GM23248 (cell line): ENCODE results near the gene TCEANC2. TPM values are rescaled to one million over a fixed set of nuclear protein-coding genes. Genes with fewer than 3 reads are reported as not detected.
A peak's percentile ranks its signal among the peaks of the same experiment; 100 is the strongest.

Experiments used
- DNase-seq: peaks from one replicate; pipeline ENCODE4 v3.0.0-alpha.2; 2015
- H2AFZ ChIP-seq: fragments of 200-600 bp; sonication (generic); 2 replicates; pipeline ENCODE4 v1.6.1; 2016; ENCODE audit warnings: antibody characterized with exemption
- H3F3A ChIP-seq: fragments of 200-600 bp; sonication (generic); 2 replicates; pipeline ENCODE4 v1.6.1; 2016; ENCODE audit warnings: mild to moderate bottlenecking, antibody characterized with exemption, mixed run types; ENCODE audit not compliant: insufficient read depth
- H3K27ac ChIP-seq: fragments of 200-600 bp; sonication (generic); 2 replicates; pipeline ENCODE4 v1.5.1; 2016; ENCODE audit warnings: mild to moderate bottlenecking
- H3K27me3 ChIP-seq: fragments of 200-600 bp; sonication (generic); replicated peaks from 2 replicates; pipeline ENCODE4 v1.6.1; 2016; ENCODE audit warnings: mild to moderate bottlenecking; ENCODE audit not compliant: insufficient read depth
- H3K36me3 ChIP-seq: fragments of 200-600 bp; sonication (generic); 2 replicates; pipeline ENCODE4 v1.6.1; 2016; ENCODE audit warnings: low read depth, mild to moderate bottlenecking
- H3K4me1 ChIP-seq: fragments of 200-600 bp; sonication (generic); 2 replicates; pipeline ENCODE4 v1.6.1; 2016; ENCODE audit warnings: mild to moderate bottlenecking; ENCODE audit not compliant: insufficient read depth
- H3K4me2 ChIP-seq: fragments of 200-600 bp; sonication (generic); one replicate; pipeline ENCODE4 v1.6.1; 2016; ENCODE audit warnings: mild to moderate bottlenecking; ENCODE audit not compliant: unreplicated experiment
- H3K4me3 ChIP-seq: fragments of 200-600 bp; sonication (generic); 2 replicates; pipeline ENCODE4 v1.5.1; 2016; ENCODE audit warnings: mild to moderate bottlenecking
- H3K79me2 ChIP-seq: fragments of 200-600 bp; sonication (generic); 2 replicates; pipeline ENCODE4 v1.6.1; 2016; ENCODE audit warnings: mild to moderate bottlenecking; ENCODE audit not compliant: insufficient read depth
- H3K9ac ChIP-seq: fragments of 200-600 bp; sonication (generic); 2 replicates; pipeline ENCODE4 v1.6.1; 2016; ENCODE audit warnings: mild to moderate bottlenecking
- H3K9me2 ChIP-seq: fragments of 200-600 bp; sonication (generic); 2 replicates; pipeline ENCODE4 v1.6.1; 2016; ENCODE audit warnings: mixed run types, mild to moderate bottlenecking, moderate library complexity; ENCODE audit not compliant: insufficient read depth
- H3K9me3 ChIP-seq: fragments of 200-600 bp; sonication (generic); one replicate; pipeline ENCODE4 v1.6.1; 2017; ENCODE audit warnings: low read depth
- H4K20me1 ChIP-seq: fragments of 200-600 bp; sonication (generic); 2 replicates; pipeline ENCODE4 v1.6.0; 2016; ENCODE audit not compliant: insufficient read depth
- EZH2 ChIP-seq: fragments of 200-600 bp; sonication (generic); IDR thresholded peaks from 2 replicates; pipeline ENCODE4 v1.6.1; 2018; ENCODE audit warnings: antibody characterized with exemption, mild to moderate bottlenecking; ENCODE audit not compliant: insufficient read depth, poor library complexity, severe bottlenecking
- EZH2phosphoT487 ChIP-seq: fragments of 200-600 bp; sonication (generic); IDR thresholded peaks from 2 replicates; pipeline ENCODE4 v1.6.1; 2018; ENCODE audit warnings: antibody characterized with exemption, moderate library complexity, mild to moderate bottlenecking, low read depth; ENCODE audit not compliant: insufficient read depth
- WGBS, 2 experiments: methylation state at CpG; one replicate each; pipeline ENCODE4 v1.1.6; 2015 to 2017; ENCODE audit warnings: low lambda C conversion rate in 2 of 2, low coverage in 1 of 2; ENCODE audit errors: missing lambda C conversion rate in 2 of 2; 5-methylcytosine and 5-hydroxymethylcytosine counted together
- in situ Hi-C: fragments of 300-500 bp; cut with MboI; formaldehyde crosslinking; loops from 2 replicates; pipeline ENCODE4 v1.15.0; 2020
- polyA plus RNA-seq: library from polyadenylated mRNA; unstranded; fragments of >200 nt; fragmentation: Nextera tagmentation; extraction: Ambion mirVana; gene quantifications from 2 replicates; pipeline ENCODE4 v1.2.1, GENCODE V29; 2016
- total RNA-seq: library from RNA; depleted of rRNA; stranded (reverse); fragments of >200 nt; shearing (Covaris generic); gene quantifications from 2 replicates; pipeline ENCODE4 v1.2.3, GENCODE V29; 2014

Gene TCEANC2
- total and polyA plus RNA-seq, 2 experiments from 2014 or later: 1.7 to 4.6 TPM

DNA sequence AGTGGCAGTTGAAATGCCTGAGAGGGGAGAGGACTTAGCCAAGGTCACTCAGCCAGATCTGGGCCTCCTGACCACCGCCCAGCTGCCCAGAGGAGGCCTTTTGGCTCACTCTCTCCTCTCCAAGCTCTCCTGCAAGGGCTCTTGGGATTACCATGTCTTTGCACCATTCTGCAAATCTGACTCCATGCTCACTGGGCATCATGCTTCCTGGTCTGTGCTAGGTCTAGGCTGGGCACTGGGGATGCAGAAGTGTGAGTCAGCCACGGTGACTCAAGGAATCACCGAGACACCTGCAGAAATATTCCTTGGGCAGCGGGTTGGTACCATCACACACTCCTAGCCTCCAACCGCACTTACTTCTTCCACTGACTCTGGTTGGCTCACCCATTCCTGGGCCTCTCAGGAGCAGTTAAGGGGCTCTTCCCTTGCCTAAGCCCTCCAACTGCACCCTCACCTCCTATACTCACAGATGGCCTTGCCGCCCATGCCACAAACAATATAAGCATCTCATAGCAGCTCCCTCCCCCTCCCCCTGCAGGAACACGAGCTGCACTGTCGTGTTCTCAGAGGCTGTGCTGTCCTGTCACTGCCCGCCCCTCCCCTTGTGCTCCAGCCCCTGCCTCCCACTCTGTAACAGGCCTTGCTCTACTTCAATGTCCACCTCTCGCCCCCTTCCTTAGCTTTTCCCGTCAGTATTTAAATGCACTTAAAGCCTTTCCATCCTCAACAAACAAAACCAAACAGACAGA is 64.6 kb downstream of the TCEANC2 start:
- Histone ChIP-seq H3K9me3 (no peaks in the 10 kb centered on the region), H2AFZ (peak overlapping the region; percentile 57), H3F3A (peaks cover 21% of the 10 kb centered on the region), H3K4me1 (peaks cover 21% of the 10 kb centered on the region), H3K27me3 (no peaks in the 10 kb centered on the region), H3K4me2 (peak overlapping the region; percentile 53), H3K9ac (peak overlapping the region; percentile 66), H3K79me2 (no peaks in the 10 kb centered on the region), H3K27ac (peak overlapping the region; percentile 78), H3K36me3 (no peaks in the 10 kb centered on the region), H3K4me3 (no peak overlapping the region), H3K9me2 (no peaks in the 10 kb centered on the region), H4K20me1 (no peaks in the 10 kb centered on the region)
- WGBS, 2 experiments: 82 to 85% methylated on average over 11 of the region's 11 CpGs
- in situ Hi-C loops: loop anchor here (25.0 kb wide), 2 partner anchors 369 to 694 kb away; partner anchors contain the start of gene TTC22
- peak; percentile 51 for DNase-seq
- TF ChIP-seq EZH2phosphoT487 (no peak), EZH2 (no peak)

DNA sequence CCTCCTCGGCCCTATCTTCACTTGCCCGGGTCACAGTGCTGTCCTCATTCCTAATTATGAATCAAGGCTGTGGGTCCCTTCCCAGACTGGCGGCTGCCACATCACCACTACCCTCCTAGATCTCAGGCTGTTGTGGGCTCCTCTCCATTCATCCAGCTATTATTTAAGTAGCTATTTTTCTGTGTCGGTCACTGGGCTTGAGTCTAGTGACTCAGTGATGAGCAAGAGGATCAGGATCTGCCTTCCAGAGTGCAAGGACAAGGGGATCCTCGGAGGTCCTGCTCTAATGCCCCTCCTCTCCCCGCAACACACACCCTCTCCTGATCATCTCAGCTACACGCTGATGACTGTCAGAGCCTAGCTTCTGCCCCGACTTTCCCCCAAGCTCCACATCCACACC is 65.3 kb downstream of the TCEANC2 start:
- in situ Hi-C loops: loop anchor here (25.0 kb wide), 2 partner anchors 369 to 694 kb away; partner anchors contain the start of gene TTC22
- Histone ChIP-seq H3K9me3 (no peaks in the 10 kb centered on the region), H3F3A (peaks cover 21% of the 10 kb centered on the region), H2AFZ (peak overlapping the region; percentile 57), H3K4me2 (peak overlapping the region; percentile 53), H3K27me3 (no peaks in the 10 kb centered on the region), H4K20me1 (no peaks in the 10 kb centered on the region), H3K4me1 (peaks cover 21% of the 10 kb centered on the region), H3K9ac (peak overlapping the region; percentile 66), H3K79me2 (no peaks in the 10 kb centered on the region), H3K4me3 (no peak overlapping the region), H3K9me2 (no peaks in the 10 kb centered on the region), H3K36me3 (no peaks in the 10 kb centered on the region), H3K27ac (peak overlapping the region; percentile 78)
- TF ChIP-seq EZH2phosphoT487 (no peak), EZH2 (no peak)
- WGBS, 2 experiments: 19 to 26% methylated on average over 8 of the region's 8 CpGs
- DNase-seq: peak; percentile 93

- Histone ChIP-seq H3K4me1 (peaks cover 21% of the 10 kb centered on the region), H3K9ac (no peak overlapping the region), H3F3A (peaks cover 21% of the 10 kb centered on the region), H4K20me1 (no peaks in the 10 kb centered on the region), H3K27me3 (no peaks in the 10 kb centered on the region), H2AFZ (no peak overlapping the region), H3K36me3 (no peaks in the 10 kb centered on the region), H3K27ac (no peak overlapping the region), H3K9me3 (no peaks in the 10 kb centered on the region), H3K79me2 (no peaks in the 10 kb centered on the region), H3K4me3 (no peak overlapping the region), H3K9me2 (no peaks in the 10 kb centered on the region), H3K4me2 (no peak overlapping the region)
- no peak for DNase-seq
- no peak for TF ChIP-seq EZH2
- no peak for TF ChIP-seq EZH2phosphoT487
- in situ Hi-C loops: loop anchor here (25.0 kb wide), 2 partner anchors 367 to 692 kb away; partner anchors contain the start of gene TTC22
- 95% methylated on average over 13 of the region's 13 CpGs for WGBS, 2 experiments
These were observed 66.8 kb downstream of the TCEANC2 start for GRCh38 chr1:54120018-54120697.

- TF ChIP-seq EZH2phosphoT487 (no peak), EZH2 (no peak)
- Histone ChIP-seq H3K9me3 (no peaks in the 10 kb centered on the region), H4K20me1 (no peaks in the 10 kb centered on the region), H3K4me3 (peak overlapping the region; percentile 59), H3K4me2 (peak overlapping the region; percentile 74), H3K27ac (peak overlapping the region; percentile 74), H3K9ac (peak overlapping the region; percentile 82), H3K4me1 (peaks cover 21% of the 10 kb centered on the region), H3F3A (peaks cover 21% of the 10 kb centered on the region), H3K27me3 (no peaks in the 10 kb centered on the region), H3K36me3 (no peaks in the 10 kb centered on the region), H3K79me2 (no peaks in the 10 kb centered on the region), H2AFZ (peak overlapping the region; percentile 84), H3K9me2 (no peaks in the 10 kb centered on the region)
- in situ Hi-C loops: loop anchor here (25.0 kb wide), 2 partner anchors 366 to 691 kb away; partner anchors contain the start of gene TTC22
- 51 to 55% methylated on average over 30 to 33 of the region's 33 CpGs for WGBS, 2 experiments
- peak; percentile 71 for DNase-seq
These were observed 67.5 kb downstream of the TCEANC2 start for GRCh38 chr1:54120698-54121481.
